ENCODE results near the gene MRM1. TPM values are rescaled to one million over a fixed set of nuclear protein-coding genes. Genes with fewer than 3 reads are reported as not detected.

Gene MRM1, protein sequence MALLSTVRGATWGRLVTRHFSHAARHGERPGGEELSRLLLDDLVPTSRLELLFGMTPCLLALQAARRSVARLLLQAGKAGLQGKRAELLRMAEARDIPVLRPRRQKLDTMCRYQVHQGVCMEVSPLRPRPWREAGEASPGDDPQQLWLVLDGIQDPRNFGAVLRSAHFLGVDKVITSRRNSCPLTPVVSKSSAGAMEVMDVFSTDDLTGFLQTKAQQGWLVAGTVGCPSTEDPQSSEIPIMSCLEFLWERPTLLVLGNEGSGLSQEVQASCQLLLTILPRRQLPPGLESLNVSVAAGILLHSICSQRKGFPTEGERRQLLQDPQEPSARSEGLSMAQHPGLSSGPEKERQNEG
- 8.7 TPM for total RNA-seq
- long read RNA-seq, partial matches to known transcripts = 0 of 3 reads
- long read RNA-seq, other reads (novel, unspliced or antisense) = 1 of 3 reads

DNA sequence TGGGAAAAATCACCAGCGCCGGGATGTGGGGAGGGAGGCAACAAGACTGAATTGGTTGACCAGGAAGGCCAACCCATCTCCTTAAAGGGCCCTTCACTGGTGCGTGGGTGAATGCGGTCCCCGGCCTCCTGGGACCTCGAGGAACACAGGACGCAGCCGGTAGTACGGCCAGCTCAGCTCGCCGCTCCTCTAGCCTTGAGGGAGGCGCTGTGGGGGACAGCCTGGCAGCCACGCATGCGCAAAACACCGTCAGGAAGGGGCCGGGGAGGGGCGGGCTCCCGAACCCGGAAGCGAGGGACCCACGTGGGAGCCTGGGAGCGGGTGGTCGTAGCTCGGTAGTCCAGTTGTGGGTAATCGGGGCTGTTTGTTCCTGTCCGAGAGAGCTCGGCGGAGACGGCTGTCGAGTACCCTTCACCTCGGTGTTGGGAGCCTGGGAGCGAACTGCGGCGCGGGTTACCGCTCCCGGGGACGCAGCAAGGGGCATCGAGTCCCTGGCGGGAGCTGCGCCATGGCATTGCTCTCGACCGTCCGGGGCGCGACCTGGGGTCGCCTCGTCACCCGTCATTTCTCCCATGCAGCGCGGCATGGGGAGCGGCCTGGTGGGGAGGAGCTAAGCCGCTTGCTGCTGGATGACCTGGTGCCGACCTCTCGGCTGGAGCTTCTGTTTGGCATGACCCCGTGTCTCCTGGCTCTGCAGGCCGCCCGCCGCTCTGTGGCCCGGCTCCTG is at the start of gene MRM1:
Gene MRM1, plus strand, starts transcription at position 281 of the 727 bp plus-strand sequence. Its CDS starts 228 bp downstream, at position 509.
- intact Hi-C loops (cut with micrococcal nuclease) = no loop called here
- H3K27ac ChIP-seq (replicated peaks) = peak within 1 kb of the TSS; percentile 90

DNA sequence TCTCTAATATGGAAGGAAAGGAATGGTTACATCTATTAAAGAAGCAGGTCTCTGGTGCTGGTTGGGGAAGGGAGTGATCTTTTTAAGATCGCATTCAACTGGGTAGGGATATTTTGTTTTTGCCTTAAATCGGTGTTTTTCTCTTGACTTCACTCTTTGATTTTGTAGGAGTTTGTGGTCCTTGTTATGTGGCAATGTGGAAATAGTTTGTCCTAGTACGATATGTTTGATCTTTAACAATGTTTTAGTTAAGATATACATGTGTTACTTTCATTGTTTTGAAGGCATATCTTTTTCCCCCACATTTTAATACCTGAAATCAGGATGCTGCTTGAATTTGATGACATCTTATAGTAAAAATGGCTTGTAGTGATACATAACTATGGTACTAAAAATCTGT is 47.9 kb upstream of the MRM1 start:
- DNase-seq = no peak
- Histone ChIP-seq H3K4me1 (peaks cover 57% of the 10 kb centered on the region), H3K36me3 (peaks cover 42% of the 10 kb centered on the region), H3K9me3 (replicated peaks) (no peaks in the 10 kb centered on the region), H3K27ac (replicated peaks) (no peak overlapping the region), H3K27me3 (ENCODE audit: low read depth) (no peaks in the 10 kb centered on the region), H3K4me3 (no peak overlapping the region)
- intact Hi-C loops (cut with micrococcal nuclease) = no loop called here
- TF ChIP-seq, protein P1, sequence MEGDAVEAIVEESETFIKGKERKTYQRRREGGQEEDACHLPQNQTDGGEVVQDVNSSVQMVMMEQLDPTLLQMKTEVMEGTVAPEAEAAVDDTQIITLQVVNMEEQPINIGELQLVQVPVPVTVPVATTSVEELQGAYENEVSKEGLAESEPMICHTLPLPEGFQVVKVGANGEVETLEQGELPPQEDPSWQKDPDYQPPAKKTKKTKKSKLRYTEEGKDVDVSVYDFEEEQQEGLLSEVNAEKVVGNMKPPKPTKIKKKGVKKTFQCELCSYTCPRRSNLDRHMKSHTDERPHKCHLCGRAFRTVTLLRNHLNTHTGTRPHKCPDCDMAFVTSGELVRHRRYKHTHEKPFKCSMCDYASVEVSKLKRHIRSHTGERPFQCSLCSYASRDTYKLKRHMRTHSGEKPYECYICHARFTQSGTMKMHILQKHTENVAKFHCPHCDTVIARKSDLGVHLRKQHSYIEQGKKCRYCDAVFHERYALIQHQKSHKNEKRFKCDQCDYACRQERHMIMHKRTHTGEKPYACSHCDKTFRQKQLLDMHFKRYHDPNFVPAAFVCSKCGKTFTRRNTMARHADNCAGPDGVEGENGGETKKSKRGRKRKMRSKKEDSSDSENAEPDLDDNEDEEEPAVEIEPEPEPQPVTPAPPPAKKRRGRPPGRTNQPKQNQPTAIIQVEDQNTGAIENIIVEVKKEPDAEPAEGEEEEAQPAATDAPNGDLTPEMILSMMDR (IDR thresholded peaks at IDR 0.05; ENCODE audit: borderline replicate concordance) = no peak

More for the DNA sequence above, at the start of gene MRM1:
- peak within 1 kb of the TSS; percentile 89 for H3K4me3 ChIP-seq
- no peaks in the 10 kb centered on the region for H3K27me3 ChIP-seq (ENCODE audit: low read depth)
- peaks cover 37% of the 10 kb centered on the region for H3K4me1 ChIP-seq
- TF ChIP-seq, protein P1 (IDR thresholded peaks at IDR 0.05; ENCODE audit: borderline replicate concordance) = no peak
- peak; percentile 94 for DNase-seq
- H3K36me3 ChIP-seq = peaks cover 2% of the 10 kb centered on the region
- no peaks in the 10 kb centered on the region for H3K9me3 ChIP-seq (replicated peaks)

DNA sequence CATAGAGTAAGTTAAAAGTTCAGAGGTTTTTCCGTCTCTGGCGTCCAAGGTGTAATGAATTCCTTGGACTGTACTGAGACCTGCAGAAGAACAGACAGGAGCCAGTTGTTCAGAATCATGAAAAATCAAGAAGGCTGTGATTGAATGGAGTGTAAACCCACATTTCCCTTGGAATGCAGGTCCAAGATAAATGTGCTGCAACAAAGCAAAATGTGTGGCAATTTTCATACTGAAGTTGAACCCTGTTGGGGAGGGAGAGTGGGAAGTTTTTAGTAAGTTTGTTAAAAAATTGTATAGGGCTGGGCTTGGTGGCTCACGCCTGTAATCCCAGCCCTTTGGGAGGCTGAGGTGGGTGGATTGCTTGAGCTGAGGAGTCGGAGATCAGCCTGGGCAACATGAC is 35.3 kb upstream of the MRM1 start:
- no peak for DNase-seq
- no peaks in the 10 kb centered on the region for H3K9me3 ChIP-seq (replicated peaks)
- no peak overlapping the region for H3K4me3 ChIP-seq
- intact Hi-C loops (cut with micrococcal nuclease) = no loop called here
- H3K27ac ChIP-seq (replicated peaks) = no peak overlapping the region
- TF ChIP-seq, protein P1 (IDR thresholded peaks at IDR 0.05; ENCODE audit: borderline replicate concordance) = no peak
- no peaks in the 10 kb centered on the region for H3K4me1 ChIP-seq
- peaks cover 96% of the 10 kb centered on the region for H3K36me3 ChIP-seq
- no peaks in the 10 kb centered on the region for H3K27me3 ChIP-seq (ENCODE audit: low read depth)

DNA sequence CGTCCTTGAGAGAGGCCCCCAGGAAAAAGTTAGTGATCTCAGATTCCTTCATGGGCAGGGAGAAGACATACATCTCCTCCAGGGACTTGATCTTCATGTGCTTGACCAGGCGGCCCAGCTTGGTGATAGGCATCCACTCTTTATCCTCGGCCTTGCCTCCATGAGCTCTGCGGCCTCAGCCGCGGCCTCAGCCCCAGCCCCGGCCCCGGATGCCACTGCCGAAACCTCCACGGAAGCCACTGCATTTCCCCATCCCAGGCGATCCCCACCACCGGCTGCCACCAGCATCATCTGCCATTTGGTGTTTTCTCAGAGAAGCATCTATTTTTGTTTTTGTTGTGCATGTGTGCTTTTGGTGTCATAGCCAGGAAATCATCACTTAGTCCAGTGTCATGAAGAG is 26.4 kb upstream of the MRM1 start:
- H3K27ac ChIP-seq (replicated peaks) = no peak overlapping the region
- no peaks in the 10 kb centered on the region for H3K9me3 ChIP-seq (replicated peaks)
- no peak overlapping the region for H3K4me3 ChIP-seq
- TF ChIP-seq, protein P1 (IDR thresholded peaks at IDR 0.05; ENCODE audit: borderline replicate concordance) = no peak
- H3K4me1 ChIP-seq = peaks cover 11% of the 10 kb centered on the region
- peaks cover 74% of the 10 kb centered on the region for H3K36me3 ChIP-seq
- intact Hi-C loops (cut with micrococcal nuclease) = no loop called here
- no peaks in the 10 kb centered on the region for H3K27me3 ChIP-seq (ENCODE audit: low read depth)
- no peak for DNase-seq

DNA sequence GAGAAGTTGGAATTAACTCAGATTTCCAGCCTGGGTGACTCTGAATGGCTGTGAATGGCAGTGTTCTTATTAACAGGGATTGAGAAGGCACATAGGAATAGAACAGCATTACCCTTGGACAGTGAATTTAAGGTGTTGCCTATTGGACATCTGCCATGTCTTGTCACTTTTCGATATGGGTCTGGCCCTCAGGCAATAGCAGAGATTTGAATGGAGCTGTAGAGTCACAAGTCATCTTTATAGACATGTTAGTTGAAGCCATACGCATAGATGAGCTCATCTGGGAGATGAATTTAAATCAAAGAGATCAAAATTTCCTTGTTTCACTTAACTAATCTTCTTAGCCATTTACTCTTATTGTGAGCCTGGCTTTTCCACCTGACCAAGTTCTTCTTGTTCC is 24.6 kb upstream of the MRM1 start:
- Histone ChIP-seq H3K9me3 (replicated peaks) (no peaks in the 10 kb centered on the region), H3K27me3 (ENCODE audit: low read depth) (no peaks in the 10 kb centered on the region), H3K27ac (replicated peaks) (no peak overlapping the region), H3K4me3 (no peak overlapping the region), H3K4me1 (peaks cover 11% of the 10 kb centered on the region), H3K36me3 (peaks cover 74% of the 10 kb centered on the region)
- DNase-seq = no peak
- TF ChIP-seq, protein P1 (IDR thresholded peaks at IDR 0.05; ENCODE audit: borderline replicate concordance) = no peak
- intact Hi-C loops (cut with micrococcal nuclease) = no loop called here
